NCI-H1092 (cell line): ENCODE measurements around the gene TCF12.

Experiments used
- DNase-seq: peaks from one replicate; lab custom pipeline; 2025; lab: John Stamatoyannopoulos, UW

Gene TCF12

DNA sequence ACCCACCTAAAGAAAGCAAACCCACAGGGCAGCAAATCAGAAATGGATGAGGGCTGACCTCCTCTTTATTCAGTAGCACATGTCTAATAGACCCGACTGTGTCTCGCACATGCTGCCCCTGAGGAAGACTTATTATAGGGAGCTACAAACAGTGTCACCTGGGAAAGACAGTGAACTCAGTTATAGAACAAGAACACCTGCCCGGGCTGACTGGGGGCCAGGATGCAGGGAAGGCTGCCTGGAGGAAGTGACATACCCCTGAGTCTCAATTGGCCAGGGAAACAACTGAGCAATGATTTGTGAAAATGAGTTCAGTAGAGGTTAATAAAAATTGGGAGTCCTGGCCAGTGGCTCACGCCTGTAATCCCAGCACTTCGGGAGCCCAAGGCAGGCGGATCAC is 379.2 kb downstream of the TCF12 start:
- DNase-seq, result no peak

DNA sequence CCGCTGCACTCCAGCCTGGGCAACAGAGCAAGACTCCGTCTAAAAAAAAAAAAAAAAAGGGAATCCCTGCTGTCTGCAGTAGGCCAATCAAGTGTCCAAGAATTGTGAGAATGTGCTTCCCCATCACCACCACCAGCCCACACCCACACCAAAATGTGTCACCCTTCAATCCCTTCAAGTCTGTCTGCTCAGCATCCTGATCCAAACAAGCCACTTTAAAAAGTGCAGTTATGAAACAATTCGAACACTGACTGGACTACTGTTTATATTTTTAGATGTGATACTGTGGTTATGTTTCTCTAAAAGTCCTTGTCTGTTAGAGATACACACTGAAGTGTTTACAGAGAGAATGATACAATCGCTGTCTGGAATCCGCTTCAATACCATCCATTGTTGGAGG is 379.8 kb downstream of the TCF12 start:
- DNase-seq, result no peak

DNA sequence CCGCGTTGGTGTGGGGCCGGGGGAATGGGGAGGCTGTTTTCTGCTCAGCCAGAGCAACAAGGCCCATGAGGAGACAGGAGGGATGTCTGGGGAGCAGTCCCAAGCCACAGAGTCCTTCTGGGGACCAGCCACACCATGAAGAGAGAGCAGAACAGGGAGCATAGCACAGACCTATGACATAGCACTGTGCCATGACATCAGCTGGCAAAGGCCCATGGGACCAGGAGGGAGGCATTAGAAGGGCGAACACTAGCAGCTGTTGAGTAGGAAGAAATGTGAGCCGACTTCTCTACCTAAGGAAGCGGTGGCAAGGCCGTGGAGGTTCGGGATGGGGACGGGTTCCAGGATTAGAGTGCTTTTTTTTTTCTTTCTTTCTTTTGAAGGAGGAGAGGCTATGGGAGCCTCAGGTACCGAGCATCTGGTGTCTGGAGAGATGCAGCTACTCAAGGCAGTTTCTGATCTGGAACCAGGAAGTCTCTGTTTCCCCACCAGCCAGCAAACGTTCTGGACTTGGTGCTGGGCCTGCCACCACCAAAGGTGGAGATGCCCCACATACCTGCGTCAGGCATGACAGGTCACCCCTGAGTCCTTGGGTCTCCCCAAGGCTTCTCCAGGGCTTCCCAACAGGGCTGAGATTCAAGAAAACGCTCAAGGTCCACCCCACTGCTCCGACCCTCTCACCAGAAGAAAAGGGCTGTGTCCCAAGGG is 380.6 kb downstream of the TCF12 start:
- no peak for DNase-seq

DNA sequence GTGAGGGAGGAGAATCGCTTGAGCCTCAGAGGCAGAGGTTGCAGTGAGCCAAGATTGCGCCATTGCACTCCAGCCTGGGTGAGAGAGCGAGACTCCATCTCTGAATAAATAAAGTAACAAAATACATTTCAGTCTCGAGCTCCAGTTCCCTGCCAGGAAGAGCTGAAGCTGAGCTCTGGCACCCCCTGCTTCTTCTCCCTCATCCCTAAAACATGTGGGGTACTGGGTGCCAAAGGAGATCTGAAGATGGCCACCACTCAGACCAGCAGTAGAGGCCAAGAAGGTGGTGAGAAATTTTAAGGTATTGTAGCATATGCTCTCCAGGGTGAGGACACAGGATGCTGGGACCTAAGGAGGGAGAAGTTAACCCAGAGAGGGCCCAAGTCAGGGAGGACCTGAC is 382.9 kb downstream of the TCF12 start:
- DNase-seq, result no peak

DNA sequence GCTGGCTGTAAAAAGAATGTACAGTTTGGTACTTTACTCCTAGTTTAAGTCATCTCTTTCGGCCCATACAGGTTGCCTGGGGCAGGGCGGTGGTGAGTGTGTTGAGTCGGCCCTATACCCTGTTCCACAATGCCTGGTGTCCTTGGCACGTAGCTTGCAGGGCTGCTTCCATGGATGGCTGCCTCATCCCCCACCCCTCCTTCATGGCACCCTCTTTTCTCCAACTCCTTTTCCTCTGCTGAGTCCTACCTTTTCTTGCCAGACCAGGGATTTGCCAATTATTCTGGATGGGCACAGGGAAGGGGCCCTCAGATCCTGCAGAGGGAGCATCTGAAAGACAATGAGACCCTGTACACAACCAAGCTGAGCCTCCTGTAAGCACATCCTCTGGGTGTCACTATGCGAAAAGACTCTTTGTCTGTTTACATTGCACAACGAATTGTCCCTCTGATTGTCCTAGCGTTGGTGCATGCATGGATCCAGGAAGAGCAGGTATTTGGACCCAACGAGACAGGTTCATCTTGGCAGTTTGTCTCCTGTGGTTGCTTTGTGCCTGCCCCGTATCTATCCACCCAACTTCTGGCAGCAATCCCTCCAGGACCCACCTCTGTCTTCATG is 384.3 kb downstream of the TCF12 start:
- DNase-seq, result no peak

DNA sequence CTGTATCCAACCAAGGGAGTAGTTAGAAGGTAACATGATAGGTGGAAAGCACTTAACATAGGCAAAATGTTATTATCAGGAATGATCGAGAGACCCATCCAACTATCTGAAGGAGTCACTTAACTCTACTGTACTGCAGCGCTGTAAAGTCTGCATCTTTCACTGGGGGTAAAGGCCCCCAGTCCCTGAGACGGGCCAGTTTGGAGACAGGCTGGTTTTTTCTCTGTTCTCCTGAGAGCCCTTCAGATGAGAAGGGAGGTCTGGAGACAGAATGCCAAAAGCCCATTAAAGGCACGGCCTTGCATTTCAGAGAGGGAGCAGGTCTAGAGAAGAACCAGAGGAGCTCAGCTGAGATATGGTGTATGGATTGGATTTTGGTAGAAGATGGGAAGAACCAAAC is 386.6 kb downstream of the TCF12 start:
- DNase-seq, result no peak

DNA sequence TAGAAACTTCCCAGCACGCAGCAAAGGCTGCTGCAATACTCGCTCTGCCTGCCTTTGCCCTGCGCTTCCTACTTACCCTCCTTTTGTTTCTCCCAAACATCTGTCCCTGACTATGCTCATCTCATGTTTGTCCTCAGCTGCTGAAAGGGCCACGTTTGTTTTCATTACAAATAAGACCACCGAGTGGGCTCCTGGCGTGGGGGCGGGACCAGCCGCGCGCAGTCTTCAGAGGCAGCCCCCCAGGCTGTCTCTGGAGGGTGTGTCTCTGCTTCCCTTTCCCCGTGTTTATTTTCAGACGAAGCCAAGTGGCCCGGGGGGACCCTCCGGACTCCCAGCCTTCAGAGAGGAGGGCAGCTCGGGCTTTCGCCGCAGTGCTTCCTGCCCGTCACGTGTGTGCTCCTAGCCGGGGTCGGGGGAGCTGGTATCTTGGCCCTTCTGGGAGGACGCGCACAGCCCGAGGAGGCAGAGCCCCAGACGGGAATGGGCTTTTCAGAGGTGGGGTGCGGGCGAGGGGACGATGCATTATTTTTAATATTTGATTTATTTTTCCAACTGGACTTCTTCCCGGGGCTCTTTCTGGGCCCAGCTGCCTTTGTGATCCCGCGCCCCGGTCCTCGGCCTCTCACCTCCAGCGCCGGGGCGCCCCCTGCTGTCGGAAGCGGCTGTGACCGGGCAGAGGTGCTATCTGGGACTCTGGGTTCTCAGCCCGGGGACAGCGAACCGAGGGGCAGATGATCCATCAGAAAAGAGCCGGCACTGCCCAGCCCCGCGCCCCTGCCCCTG is 387.9 kb downstream of the TCF12 start:
- DNase-seq, result peak; percentile 68

DNA sequence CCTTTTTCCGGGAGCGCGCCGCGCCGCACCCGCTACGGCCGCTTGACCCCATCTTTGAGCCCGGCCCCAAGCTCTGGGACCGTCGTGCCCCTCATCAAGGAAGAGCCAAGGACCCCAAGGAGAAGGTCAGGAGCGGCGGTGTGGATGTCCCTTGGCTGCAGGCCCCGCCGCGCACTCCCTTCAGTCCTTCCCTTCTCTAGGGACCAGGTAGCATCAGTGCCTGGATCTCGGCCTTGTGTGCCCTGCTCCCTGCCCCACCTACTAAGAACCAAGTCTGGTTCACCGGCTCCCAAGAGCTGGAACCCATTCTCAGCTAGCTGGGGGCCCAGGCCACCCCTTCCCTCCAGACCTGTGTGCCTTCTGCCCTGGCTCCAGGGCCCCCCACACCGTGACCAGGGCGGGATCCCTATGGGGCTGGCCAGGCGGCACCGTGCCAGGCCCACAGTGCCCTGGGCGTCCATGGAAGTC is 388.5 kb downstream of the TCF12 start:
- DNase-seq, result no peak

DNA sequence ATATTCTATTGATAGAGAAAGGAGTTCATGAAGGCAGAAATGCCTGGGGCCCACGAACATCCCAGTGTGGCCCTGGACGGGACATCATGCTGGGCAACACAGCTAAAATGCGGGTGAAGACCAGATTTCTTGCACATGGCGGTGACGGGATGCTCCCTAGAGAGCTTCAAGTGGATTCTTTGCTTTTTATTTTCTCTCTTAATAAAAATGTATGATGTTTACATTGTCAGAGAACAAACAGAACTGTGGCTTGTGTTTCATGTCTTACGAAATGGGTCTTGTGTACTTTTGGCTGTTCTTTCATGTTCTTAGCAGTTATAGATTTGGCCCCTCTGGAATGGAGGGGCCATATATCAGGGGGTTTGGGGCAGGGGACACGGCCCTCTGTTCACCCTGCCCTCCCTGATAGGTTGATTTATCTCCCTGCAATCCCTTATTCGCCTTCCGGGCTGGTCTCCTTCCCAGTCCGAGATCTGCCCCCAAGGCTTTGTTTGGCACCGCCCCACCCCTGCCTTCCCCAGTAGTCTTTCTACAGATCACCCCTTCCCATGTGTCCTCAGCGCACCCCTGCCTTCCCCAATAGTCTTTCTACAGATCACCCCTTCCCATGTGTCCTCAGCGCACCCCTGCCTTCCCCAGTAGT is 389.2 kb downstream of the TCF12 start:
- no peak for DNase-seq

DNA sequence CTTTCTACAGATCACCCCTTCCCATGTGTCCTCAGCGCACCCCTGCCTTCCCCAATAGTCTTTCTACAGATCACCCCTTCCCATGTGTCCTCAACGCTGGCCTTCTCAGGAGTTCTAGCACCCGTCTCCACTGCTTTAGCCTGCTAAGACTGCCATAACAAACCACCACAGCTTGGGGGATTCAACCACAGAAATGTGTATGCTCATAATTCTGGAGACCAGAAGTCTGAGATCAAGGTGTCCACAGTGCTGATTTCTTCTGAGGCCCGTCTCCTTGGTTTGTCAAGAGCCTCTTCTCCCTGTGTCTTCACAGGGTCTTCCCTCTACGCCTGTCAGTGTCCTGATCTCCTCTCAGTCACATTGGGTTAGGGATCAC is 389.7 kb downstream of the TCF12 start:
- no peak for DNase-seq

DNA sequence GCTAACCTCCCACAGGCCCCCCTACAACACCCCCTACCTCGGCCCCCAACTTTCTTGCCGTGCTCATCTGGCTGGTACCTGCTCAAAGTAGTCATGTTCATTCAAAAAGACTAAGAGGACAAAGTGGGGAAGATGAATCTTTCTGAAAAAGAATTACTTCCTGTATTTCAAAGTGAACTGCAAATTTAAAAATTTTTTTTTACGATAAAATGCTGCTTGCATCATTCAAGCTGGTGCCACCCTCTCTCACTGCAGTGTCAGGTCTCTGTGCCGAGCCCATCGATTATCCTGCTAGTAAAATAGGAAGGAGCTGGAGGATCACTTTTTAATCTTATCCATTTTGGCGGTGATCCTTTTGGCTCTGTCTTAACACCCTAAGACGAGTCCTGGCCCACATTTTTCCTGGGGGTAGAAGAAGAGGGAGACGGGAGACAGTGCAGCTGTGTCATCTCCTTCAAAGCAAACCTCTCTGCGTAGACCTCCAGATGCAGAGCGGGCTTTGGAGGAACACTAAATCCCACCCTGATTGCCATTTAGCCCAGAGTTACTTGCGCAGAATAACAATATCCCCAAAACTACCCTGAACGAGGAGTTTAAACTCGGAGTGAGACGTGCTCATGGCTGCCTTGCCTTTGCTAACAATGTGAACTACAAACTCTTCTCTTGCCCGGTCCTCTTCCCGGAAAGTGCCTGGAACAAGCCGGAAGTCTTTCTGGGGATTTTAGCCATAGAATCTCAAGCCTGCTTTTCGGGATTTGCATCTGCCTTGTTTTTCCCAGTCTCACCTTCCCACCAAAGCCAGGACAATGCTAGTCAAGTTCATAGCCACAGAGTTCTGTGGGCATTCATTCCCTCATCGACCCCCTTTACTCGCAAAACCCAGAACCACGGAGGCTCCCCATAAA is 391.7 kb downstream of the TCF12 start:
- no peak for DNase-seq

DNA sequence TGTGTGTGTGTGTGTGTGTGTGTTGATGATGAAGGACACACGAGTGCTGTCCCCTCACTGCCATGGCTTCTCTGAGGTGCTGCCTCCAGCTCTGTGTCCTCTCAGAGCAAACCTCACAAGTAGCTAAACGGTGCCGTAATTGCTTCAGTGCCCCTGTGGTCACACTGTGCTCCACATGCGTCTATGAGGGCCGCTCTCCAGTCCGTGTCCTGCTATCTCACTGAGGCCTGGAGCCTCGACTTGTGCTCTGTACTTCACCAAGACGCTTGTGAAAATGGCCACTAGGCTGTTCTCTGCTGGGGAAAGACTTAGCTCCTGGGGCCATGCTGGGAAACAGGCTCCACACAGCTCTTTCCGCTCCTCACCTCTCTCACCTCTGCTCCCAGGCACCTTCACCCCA is 392.4 kb downstream of the TCF12 start:
- DNase-seq, result no peak

DNA sequence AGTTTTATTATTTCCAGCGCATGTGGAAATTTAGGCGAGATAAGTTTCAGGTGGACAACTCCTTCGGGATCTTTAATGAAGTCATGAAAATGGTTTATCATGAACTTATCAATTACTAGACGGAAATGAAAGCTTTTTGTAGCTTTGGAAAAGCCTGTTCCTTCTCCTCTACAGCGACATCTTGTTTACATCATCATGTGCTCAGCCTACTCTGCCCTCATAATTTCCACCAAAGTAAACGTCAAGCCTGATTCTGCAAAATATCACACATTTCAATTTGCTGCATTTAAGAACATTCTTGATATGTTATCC is 393.5 kb downstream of the TCF12 start:
- DNase-seq, result no peak

DNA sequence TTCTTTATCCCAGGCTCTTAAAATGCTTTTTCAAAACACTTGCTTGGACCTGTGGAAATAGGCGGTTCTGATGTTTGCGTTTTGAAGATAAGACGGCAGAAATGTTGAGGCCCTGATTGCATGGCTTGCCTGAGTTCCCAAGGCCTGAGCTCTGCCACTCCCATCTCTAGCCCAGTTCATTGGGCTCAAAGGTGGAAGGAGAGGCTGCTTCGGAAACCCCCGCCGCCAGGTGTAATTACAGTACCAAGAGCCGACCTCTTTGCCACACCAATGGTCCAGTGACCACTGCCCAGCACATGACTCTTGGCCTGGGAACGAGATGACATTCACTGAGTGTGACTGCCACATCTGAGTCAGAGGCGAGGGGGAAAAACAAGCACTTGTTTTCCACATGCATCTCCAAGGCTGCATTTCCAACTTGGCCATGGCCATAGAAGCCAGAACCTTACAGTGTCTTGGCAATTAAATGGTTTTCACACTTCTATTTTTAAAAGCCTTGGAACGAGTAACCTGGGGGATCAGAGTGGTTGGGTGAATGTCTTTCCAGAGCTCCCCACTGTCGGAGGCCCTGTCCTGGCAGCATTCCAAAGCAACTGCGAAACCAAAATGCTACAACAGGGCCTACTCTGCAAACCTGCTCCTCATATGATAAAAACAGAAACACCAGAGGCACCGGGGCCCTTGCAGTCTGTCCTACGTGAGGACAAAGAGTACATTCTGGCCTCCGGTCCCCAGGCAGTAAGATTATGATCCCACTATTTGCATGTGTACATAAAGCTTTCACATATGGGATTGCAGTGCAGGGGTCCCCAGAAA is 394.1 kb downstream of the TCF12 start:
- no peak for DNase-seq

DNA sequence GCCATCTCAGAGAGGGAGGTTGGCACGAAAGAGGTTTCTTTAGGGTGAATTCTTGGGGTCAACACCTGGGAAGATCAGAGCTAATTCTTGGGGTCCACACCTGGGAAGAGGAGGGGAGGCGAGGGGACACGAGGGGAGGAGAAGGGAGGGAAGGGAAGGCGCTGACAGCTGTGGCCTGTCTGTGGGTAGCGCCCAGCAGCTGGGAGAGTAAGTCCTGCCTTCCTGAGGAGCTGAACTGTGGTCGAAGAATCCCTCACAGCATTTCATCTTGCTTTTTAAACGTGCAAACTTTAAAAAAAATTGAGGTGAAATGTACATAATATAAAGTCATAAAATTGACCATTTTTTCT is 394.7 kb downstream of the TCF12 start:
- no peak for DNase-seq

DNA sequence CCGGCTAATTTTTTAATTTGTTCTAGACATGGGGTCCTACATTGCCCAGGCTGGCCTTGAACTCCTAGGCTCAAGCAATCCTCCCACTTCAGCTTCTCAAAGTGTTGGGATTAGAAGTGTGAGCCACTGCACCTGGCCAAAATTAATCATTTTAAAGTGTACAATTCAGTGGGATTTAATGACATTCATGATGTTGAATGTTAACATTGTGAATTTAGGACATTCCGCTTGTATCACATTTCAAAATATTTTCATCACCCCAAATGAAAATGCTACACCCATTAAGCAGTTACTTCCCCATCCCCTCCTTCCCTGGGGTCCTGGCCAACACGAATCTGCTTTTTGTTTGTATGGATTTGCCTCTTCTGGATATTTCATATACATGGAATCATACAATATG is 395.8 kb downstream of the TCF12 start:
- no peak for DNase-seq

DNA sequence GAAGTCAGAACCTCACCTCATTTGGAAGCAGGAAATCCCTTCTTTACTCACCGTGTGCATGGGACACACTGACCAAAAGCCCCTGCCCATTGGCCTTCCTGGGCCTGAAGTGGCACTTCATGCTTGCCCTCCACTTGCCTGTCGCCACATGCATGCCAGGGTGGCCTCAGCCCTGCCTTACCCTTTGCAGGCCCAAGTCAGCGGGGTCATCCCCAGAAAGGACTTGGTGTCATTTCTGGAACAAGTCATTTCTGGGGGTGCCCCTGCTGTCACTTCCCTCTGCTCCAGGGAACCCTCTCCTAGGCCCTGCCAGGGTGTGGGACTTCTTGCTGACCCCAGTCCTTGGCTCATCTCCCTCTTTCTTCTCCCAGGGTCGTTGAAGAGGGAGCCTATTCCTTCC is 398.0 kb downstream of the TCF12 start:
- DNase-seq, result no peak

DNA sequence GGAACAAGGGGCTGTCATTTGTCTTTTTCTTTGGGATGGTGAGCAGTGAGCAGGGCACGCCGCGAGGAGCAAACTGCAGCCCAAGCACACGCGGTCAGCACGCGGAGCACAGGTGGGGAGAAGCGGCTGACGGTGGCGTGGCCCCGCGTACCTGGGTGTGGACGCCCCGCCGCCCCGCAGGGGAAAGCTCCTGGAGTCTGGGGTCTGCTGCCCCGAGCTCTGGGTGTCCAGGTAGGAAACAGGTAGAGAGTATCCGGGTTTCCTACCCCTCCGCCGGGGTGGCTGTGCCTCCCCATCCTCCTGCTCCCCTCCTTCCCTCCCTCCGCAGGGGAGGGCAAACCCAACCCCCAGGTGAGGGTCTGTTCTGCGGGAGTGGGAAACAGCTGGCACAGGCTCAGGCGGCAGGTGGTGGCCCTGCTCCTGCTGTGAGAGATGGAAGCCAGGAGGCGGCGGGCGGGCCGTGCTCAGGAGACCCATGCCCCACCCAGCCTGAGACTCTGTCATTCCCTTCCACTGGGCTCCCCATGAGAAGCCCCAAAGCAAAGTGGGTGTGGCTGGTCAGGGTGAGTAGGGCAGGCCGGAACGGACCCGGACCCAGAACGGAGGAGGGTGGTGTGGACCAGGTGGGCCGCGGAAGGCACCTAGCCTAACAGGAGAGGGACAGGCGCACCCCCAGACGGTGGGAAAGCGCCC is 400.9 kb downstream of the TCF12 start:
- no peak for DNase-seq

DNA sequence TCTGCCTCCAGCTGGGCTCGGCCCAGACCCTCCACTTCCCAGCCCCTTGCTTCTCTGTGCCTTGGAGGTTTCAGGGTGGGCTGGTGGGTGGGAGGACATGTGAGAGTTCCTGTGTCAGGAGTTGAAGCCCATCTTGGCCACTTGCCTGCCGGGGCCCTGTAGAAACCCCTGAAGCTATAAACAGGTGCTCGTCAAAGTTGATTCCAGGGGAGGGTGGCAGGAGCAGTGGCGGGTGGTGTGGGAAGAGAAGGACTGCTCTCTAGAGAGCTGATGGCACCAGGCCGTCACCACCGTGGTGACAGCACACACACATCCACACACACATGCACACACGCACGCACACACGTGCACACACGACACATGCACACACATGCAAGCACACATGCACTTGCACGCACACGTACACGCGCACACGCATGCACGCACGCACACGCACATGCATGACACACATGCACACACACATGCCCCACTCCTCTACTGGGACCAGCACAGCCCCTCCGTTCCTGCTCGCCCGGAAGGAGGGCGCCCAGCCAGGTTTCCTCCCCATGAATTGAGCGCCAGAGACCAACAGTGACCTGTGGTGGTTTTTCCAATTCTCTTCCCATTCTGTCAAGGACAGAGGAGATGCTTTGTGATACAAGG is 401.6 kb downstream of the TCF12 start:
- DNase-seq, result no peak

DNA sequence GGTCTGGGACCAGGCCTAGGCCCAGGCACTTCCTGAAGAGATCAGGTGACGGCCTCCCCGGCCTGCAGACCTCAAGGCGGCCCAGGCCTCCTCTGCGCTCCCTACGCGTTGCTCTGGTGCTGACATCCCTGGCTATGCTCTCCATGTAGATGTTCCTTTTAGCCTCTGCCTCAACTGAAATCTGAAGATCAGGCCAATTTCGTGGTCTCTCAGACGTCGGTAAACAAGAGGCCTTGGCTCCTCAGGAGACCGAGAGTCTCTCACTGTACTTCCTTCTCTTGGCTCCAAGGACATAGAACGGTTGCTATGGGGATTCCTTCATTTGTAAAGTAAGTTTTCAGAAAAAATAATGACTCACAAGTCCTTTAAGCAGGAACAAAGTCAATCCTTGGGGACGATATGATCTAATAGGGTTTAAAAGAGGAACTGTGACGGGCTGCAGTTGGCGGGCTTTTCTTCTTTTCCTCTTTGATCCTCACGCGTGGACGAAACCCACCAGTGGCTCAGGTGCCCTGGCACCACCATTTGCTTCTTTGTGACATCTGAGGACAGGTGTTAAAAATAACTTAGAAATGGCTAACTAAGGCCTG is 402.3 kb downstream of the TCF12 start:
- no peak for DNase-seq
